ENCODE data around the gene ADAMTS17.

Gene ADAMTS17

DNA sequence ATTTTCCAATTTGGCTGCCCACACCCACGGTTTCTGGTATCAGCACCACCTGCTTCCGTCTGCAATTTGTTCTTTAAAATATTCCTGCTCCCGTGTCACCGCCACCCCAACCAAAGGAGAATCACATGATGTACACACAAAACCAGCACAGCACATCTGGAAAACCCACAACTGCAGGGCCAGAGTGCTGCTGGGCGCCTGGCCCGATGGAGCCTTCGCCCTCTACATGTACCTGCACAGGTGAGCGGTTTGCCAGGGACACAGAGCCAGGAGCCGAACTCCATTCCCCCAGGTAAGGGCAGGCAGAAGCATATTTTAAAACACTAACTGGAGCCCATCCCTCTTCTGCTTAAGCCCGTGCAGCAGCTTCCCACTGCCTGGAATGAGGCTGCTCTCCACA is 75.6 kb downstream of the ADAMTS17 start:
- DNase-seq: no peak

GRCh38 chr15:100265641-100266035 is 76.1 kb downstream of the ADAMTS17 start:
- DNase-seq: no peak

DNA sequence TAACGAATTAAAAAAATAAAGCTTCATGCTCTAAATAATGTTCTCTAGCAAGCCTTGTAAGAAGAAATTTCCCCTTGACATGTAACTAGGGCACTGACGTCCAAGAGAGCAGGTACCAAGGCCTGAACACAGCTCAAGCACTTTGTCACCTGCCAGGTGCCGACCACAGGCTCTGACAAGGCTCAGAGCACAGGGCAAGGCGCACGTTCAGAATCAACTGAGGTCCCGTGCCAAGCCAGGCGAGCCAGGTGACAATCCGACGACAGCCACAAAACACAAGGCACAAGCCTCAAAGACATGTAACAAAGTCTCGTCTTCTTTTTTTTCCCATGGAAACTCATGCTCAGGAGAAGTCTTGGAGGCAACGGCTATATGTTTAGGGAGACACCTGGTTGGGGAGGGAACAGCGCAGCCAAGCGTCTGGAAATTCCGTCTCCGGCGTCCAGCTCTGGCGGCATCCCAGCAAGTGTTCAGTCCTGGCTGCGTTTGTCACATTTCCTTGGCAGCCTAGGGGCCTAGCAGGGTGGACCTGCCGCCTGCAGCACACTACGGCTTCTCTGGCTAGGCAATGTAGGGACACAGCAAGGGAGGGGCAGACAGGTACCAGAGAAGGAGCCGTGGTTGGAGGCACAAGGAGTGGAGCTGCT is 76.7 kb downstream of the ADAMTS17 start:
- no peak for DNase-seq

DNA sequence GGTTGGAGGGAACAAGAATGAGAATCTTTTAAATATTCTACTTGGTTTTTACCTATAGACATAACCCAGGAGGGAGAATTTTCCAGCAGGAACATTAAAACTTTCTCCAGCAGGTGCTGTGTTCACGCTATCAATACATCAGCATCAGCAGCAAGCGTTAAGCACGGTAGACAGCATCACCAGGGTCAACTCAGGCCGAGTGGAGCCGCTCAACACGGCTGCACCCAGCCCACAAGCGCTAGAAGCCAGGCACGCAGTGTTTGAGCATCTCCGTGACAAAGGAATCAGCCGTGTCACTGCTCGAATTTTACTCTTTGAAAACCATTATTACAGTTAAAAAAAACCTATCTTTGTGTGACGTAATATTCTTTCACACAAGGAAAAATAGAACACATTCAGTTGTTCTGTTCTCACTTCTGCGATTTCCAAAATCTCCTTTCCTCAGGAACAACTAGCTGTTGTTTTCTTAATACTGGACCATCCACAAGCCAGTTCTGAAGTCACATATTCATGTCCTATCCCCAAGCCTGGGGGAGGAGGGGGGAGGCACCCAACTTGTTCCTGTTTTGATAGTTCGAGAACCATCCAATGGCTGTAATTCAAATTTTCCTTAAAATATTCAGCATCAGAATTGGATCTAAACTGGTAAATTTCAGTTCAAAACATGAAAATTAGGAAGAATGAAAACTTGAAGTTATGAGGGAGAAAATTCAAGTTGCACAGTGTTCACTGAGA is 77.9 kb downstream of the ADAMTS17 start:
- DNase-seq: no peak

DNA sequence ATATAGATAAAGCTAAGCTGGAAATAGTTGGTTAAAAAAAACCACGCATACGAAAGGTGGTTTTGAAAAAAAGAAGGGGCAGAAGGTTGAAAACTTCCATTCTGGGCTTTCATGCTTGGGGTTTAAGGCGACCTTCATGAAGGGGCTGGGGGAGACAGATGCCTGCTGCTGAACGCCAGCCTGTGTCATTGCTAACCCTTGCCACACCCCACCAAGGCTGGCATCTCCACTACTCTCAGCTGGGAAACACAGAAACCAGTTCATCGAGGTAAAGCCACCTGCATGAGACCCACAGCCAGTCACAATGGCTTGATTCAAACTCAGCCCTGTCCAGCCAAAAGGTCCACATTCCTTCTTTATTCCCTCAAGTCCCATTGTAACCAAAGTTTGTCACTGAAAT is 78.7 kb downstream of the ADAMTS17 start:
- DNase-seq: no peak

DNA sequence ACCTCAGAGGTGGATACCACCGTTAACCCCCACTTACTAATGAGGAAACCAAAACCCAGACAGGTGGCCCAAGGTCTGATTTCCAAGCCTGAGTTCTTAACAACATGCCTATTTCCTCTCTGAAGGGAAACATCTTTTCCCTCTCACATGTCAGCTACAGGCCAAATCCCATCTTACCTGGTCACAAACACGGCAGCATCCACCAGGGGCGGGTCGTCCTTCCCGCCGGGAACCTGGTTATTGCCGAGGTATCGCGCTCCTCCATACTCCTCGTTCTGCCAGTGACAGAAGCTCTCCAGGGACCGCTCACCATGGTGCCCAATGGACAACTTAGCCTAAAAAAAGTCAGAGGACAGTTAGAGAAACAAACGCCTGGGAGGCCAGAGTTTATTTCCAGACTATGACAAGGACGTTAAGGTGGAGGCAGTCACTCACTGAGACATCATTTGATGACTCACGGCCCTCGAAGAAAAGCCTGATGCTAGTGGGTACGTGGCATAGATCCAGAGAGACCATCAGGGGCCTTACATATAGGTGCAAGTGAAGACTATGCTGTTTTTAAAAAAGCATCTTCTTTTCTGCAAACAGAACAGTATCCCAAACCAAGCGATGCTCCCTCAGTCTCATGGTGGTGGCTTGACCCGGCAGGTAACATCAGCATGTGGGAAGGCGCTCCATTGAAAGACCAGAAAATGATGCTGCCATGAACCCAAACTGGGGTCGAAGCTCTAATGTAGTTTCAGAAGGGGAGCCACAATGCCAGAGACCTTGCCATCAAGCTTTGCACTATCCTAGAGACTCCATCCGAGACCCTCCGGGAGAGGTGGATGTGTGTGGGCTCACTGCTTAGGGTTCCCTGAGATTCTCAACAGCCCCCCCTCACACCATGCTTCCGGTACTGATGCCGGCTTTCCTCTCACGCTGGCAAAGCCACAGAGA is 80.2 kb downstream of the ADAMTS17 start:
- DNase-seq: no peak

- DNase-seq: no peak
Measured at GRCh38 chr15:100259266-100259665, 82.5 kb downstream of the ADAMTS17 start.

- DNase-seq: no peak
Measured at GRCh38 chr15:100256970-100257650, 84.7 kb downstream of the ADAMTS17 start.

DNA sequence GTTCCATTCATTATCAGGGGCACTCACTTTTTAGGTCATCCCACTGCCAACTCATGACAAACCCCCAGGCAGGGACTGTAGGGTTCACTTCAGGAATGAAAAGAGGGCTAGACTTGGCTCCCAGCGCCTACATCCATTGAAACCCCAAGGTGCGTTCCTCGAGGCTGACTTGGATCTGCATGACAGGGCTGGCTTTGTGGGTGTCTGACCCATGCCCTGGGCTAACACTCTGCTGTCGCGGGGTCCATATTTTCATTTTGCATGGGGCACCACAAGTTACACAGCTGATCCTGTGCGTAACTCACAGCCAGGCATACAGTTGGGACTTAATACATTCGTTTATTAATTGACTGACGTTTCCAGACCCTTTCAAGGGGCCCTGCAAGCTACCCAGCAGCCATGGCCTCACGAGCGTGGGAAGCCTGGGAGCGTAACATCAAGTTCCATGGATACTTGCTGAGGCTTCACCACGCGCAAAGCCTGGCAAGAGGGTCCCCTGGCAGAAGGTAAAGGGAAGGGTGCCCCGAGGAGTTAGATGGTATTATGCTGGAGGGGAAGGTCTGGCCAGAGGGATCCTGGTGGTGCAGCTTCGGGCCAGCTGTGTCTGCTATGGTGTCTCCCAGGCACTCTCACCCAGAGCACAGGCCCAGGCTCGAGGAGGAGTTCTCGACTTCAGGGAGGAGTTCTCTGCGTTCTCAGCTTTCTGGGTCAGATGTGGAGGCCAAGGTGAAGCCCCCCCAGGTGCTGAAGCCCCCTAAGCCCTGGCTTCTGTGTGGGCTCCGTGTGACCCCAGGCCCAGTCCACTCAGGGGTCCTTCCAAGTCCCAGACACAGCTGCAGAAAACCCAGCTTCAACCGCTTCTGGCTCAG is 85.4 kb downstream of the ADAMTS17 start:
- DNase-seq: no peak

- DNase-seq: no peak
Measured at GRCh38 chr15:100255644-100256043, 86.1 kb downstream of the ADAMTS17 start.

DNA sequence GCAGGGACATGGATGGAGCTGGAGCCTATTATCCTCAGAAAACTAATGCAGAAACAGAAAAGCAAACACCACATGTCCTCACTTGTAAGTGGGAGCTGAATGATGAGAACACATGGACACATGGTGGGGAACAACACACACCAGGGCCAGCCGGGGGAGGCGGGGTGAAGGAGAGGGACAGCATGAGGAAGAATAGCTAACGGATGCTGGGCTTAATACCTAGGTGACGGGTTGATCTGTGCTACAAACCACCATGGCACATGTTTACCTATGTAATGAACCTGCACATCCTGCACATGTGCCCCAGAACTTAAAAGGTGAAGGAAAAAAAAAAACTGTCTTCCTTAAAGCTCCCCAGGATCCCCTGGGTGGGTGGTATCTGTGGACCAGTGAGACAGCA is 87.1 kb downstream of the ADAMTS17 start:
- DNase-seq: no peak

DNA sequence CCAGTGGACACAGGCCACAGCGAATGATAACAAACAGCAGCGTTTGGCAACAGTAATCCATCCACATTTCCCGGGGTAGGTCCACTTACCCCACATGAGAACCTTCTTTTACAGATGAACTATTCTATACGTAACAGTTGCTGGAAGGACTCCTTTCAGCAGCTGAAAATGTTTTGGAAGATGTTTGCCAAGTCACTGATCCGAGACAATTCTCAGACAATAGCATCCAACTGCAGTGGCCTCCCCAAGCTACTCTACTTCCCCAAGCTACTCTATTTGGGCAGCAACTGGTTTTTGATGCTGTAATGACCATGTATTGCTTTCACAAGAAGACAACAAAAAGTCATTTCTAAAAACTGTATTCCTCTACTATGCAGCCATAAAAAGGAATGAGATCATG is 87.5 kb downstream of the ADAMTS17 start:
- no peak for DNase-seq

GRCh38 chr15:100253640-100254039 is 88.1 kb downstream of the ADAMTS17 start:
- no peak for DNase-seq

DNA sequence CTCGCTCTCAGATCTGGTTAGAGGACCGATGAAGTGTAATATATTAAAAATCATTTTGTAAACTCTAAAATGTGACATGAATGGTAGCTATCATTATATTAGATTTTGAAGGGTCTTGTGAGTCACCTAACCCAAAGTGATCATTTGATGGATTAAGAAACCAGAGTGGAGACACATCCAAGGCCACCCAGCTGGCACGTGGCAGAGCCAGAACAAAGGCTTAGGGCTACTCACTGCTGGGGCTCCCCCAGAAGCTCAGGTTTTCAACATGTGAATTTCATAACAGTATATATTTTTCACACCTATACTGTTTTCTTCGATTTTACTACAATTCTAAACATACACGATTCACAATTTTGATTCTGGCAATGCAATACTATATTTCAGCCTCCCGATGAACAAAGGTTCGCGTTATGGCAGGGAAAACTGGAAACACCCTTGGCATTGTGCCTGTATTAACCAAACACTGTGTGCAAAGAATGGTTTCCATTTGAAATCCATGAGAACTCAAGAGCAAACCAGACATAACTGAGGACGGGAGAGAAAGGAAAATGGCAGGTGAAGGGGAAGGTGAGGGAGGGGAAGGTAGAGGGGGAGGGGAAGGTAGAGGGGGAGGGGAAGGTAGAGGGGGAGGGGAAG is 88.9 kb downstream of the ADAMTS17 start:
- no peak for DNase-seq

DNA sequence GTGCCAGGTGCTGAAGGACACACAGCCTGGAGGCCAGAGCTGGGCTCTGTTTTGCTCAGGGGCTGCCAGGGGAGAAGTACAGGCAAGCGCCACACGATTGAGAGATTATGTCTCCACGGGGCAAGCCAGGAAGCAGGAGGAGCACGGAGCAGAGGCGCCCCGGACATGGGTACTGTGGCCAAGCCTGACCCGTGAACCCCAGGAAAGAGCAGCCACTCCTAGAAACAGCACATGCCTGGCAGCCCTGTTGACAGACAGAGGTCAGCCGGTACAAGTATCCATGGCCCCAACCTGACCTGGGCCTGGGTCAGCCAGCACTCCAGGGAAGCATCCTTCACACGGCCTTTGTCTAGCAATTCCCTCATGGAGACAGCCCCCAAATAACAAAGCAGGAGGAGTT is 89.4 kb downstream of the ADAMTS17 start:
- DNase-seq: no peak

DNA sequence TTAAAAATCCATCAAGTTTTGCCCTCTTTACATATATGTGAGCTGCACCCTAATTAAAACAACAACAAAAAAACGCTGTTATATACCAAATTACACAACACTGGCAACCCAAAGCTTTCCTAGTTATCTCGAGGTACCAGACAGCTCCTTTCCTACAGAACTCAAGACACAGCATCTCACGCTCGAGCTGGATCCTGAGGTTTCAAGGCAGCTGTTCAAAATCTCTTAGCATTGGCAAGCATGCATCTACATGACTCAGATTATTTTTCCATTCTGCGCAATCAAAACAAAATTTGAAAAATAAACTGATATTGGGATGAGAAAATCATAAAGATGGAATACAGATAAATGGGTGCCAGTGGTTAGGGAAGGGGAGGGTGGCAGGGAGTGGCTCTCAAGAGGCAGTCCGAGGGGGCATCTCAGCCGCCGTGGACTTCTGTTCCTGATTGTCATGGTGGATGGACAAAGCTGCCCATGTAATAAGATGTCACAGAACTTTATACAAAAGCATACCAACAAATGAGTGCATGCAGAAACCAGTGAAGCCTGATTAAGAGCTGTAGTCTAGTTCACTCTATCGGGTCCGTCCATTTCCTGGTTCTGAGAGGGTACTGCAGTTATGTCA is 91.5 kb downstream of the ADAMTS17 start:
- no peak for DNase-seq

- DNase-seq: no peak
Measured at GRCh38 chr15:100249096-100249815, 92.5 kb downstream of the ADAMTS17 start.

- DNase-seq: no peak
Measured at GRCh38 chr15:100248236-100248635, 93.5 kb downstream of the ADAMTS17 start.

DNA sequence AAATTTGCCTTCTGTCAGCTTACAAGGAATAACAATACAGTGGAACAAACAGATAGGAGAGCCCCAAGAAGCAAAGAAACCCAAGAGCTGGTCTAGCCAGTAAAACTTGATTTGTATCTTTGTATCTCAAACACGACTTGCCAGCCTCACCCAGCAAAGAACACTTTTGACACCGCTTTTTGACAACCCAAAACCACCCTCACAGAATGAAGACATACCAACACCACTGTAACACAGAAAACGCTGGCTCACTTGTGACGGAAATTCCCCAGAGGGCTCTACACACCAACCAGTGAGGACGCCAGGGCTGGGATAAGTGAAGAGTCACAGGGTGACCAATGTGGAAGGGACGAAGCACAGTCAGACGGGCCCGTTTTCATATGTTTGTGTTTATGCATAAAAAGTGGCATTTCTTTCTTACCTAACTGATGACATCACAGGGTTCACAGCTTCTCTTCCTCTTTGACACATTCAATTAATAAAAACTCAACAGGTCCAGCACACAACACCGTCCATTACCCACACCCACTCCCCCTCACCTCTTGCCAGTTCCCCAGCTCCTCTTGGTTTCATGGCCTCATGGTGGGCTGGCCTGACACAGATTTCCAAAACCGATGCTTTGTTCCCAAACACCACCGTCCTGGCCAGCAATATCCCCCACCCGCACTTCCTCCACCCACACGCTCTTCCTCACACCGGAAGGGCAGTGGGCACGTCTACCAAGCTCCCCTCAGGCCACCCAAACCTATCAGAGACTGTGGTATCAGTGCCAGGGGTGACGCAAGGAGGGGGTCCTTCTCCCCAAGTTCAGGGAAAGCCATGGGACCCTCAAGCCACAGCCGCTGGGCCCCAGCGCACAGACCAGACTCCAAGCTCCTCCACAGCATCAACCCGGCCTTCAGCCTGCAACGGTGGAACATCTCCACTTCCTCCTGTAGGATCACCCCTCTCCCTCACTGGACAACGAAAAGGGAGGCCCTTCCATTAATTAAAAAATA is 94.2 kb downstream of the ADAMTS17 start:
- no peak for DNase-seq

Data from NCI-H1048 (cell line).